GM08714 (cell line): Measurements from ENCODE around the gene COL15A1.
A peak's percentile ranks its signal among the peaks of the same experiment; 100 is the strongest.

ENCODE experiments used
- H3K4me3 ChIP-seq: fragments of 200-500 bp; sonication (Bioruptor generic); 2 replicates; pipeline ENCODE4 v1.5.1; 2014; ENCODE audit warnings: mild to moderate bottlenecking, low read length, inconsistent platforms
- ZNF274 ChIP-seq: IDR thresholded peaks from 2 replicates; pipeline ENCODE4 v1.6.1; 2012; ENCODE audit warnings: mild to moderate bottlenecking, low read depth, low read length

Gene COL15A1

GRCh38 chr9:99055384-99055783 is 111.7 kb downstream of the COL15A1 start:
- no peak overlapping the region for H3K4me3 ChIP-seq
- no peak for TF ChIP-seq ZNF274

- no peak for TF ChIP-seq ZNF274
Observed at GRCh38 chr9:99056186-99056585, 112.5 kb downstream of the COL15A1 start.

GRCh38 chr9:99056886-99057664 is 113.4 kb downstream of the COL15A1 start:
- no peak overlapping the region; the same call in 1 of the 2 replicates for H3K4me3 ChIP-seq
- no peak for TF ChIP-seq ZNF274

More at GRCh38 chr9:99056186-99056585, 112.5 kb downstream of the COL15A1 start:
- H3K4me3 ChIP-seq, result no peak overlapping the region

GRCh38 chr9:99057665-99058625 is 114.2 kb downstream of the COL15A1 start:
- TF ChIP-seq ZNF274, result no peak
- peak overlapping the region; percentile 24; the same call in 1 of the 2 replicates for H3K4me3 ChIP-seq

GRCh38 chr9:99058964-99059921 is 115.5 kb downstream of the COL15A1 start:
- TF ChIP-seq ZNF274, result no peak
- no peak overlapping the region for H3K4me3 ChIP-seq

GRCh38 chr9:99060621-99061020 is 116.9 kb downstream of the COL15A1 start:
- no peak for TF ChIP-seq ZNF274

GRCh38 chr9:99062549-99062948 is 118.8 kb downstream of the COL15A1 start:
- no peak for TF ChIP-seq ZNF274
- no peak overlapping the region for H3K4me3 ChIP-seq

More at GRCh38 chr9:99060621-99061020, 116.9 kb downstream of the COL15A1 start:
- no peak overlapping the region for H3K4me3 ChIP-seq

- H3K4me3 ChIP-seq, result no peak overlapping the region
- TF ChIP-seq ZNF274, result no peak
Observed at GRCh38 chr9:99063522-99063921, 119.8 kb downstream of the COL15A1 start.

- no peak for TF ChIP-seq ZNF274
- H3K4me3 ChIP-seq, result no peak overlapping the region
Observed at GRCh38 chr9:99066571-99066970, 122.9 kb downstream of the COL15A1 start.

GRCh38 chr9:99069075-99069474 is 125.4 kb downstream of the COL15A1 start:
- no peak for TF ChIP-seq ZNF274
- H3K4me3 ChIP-seq, result no peak overlapping the region

GRCh38 chr9:99069546-99069945 is 125.8 kb downstream of the COL15A1 start:
- TF ChIP-seq ZNF274, result no peak

GRCh38 chr9:99070681-99071080 is 127.0 kb downstream of the COL15A1 start:
- TF ChIP-seq ZNF274, result no peak
- H3K4me3 ChIP-seq, result no peak overlapping the region

More at GRCh38 chr9:99069546-99069945, 125.8 kb downstream of the COL15A1 start:
- H3K4me3 ChIP-seq, result no peak overlapping the region

GRCh38 chr9:99071313-99072039 is 127.8 kb downstream of the COL15A1 start:
- no peak for TF ChIP-seq ZNF274
- H3K4me3 ChIP-seq, result no peak overlapping the region
